CD4-positive, alpha-beta T cell treated with Interleukin-17A for 4 hours (primary cell): ENCODE measurements around the gene IGSF9.

Experiments
- DNase-seq: peaks from one replicate; pipeline ENCODE4 v3.0.0-alpha.2; 2020; ENCODE audit warnings: mixed read lengths

IGSF9 gene, protein sequence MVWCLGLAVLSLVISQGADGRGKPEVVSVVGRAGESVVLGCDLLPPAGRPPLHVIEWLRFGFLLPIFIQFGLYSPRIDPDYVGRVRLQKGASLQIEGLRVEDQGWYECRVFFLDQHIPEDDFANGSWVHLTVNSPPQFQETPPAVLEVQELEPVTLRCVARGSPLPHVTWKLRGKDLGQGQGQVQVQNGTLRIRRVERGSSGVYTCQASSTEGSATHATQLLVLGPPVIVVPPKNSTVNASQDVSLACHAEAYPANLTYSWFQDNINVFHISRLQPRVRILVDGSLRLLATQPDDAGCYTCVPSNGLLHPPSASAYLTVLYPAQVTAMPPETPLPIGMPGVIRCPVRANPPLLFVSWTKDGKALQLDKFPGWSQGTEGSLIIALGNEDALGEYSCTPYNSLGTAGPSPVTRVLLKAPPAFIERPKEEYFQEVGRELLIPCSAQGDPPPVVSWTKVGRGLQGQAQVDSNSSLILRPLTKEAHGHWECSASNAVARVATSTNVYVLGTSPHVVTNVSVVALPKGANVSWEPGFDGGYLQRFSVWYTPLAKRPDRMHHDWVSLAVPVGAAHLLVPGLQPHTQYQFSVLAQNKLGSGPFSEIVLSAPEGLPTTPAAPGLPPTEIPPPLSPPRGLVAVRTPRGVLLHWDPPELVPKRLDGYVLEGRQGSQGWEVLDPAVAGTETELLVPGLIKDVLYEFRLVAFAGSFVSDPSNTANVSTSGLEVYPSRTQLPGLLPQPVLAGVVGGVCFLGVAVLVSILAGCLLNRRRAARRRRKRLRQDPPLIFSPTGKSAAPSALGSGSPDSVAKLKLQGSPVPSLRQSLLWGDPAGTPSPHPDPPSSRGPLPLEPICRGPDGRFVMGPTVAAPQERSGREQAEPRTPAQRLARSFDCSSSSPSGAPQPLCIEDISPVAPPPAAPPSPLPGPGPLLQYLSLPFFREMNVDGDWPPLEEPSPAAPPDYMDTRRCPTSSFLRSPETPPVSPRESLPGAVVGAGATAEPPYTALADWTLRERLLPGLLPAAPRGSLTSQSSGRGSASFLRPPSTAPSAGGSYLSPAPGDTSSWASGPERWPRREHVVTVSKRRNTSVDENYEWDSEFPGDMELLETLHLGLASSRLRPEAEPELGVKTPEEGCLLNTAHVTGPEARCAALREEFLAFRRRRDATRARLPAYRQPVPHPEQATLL

DNA sequence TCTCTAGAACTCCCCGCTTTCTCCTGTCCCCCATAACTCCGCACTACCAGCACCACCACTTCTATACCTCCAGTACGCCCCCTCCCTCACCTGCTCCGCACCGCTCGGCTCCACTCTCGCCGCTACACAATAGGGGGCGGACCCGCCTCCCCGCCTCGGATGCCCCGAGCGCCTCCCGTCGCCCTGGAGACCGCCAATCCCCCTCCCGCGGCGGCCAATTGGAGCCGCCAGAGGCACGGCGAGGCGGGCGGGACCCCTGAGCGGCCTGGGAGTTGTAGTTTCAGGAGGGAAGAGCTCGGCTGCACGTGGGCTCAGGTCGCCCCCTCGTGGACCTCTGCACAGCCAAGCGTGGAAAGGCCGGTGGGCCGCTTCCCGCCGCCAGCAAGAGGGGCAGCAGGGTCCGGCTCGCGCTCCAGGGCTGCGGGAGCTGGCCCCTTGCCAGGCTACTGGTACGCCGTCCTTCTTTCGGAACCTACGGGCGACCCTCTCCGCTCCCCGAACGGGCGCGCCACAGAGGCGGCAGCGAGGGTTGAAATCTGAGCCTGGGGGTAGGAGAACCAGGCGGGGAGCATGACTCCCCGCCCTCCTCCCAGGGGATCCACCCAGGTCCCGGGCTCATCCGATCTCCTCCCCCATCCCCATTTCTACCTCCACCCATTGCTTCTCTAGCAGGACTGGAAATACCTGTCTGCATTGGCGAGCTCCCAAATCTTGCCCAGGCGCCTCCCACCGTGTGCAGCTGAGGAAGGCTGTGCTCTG, at the start of gene IGSF9:
IGSF9 (minus strand) TSS at position 131 of the 759 bp plus-strand sequence. CDS start 2,159 bp downstream, outside the sequence.
- DNase-seq = peak; percentile 89

DNA sequence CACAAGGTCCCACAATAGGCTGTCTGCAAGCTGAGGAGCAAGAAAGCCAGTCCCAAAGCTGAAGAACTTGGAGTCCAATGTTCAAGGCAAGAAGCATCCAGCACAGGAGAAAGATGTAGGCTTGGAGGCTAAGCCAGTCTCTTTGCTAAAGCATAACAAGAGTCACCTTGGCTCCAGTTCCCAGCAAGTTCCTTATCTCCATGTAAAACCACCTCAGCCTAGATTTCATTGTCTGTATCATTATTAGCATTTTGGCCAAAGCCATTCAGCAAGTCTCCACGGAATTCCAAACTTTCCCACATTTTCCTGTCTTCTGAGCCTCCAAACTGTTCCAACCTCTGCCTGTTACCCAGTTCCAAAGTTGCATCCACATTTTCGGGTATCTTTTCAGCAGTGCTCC, 49.5 kb upstream of the IGSF9 start:
- no peak for DNase-seq

DNA sequence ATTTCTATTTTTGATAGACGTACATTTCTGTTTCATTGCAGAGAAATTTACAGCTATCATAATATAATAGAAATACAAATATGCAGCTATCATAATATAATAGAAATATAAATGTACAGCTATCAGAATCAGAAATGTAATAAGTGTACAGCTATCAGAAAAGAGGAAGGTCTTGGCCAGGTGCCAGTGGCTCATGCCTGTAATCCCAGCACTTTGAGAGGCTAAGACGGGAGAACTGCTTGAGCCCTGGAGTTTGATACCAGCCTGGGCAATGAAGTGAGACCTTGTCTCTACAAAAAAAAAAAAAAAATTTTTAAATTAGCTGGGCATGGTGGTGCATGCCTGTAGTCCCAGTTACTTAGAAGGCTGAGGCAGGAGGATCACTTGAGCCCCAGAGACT, 48.5 kb upstream of the IGSF9 start:
- no peak for DNase-seq

DNA sequence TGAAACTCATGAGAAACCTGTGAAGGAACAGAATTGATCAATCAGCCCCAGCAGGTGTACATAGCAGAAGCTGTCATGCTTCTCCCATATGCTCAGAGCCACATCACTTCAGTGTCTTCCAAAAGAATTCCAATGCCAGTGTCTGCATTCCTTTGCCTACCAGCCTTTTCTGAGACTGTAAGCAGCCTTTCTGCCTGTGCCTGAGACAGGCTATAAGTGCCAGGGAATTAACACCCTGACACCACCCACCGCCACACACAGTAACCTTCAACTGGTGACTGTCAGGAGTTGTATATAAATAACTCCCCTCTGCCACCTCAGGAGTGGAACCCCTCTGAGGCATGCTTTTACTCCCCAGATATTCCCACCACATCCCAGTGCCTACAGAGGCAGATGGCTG, 46.7 kb upstream of the IGSF9 start:
- no peak for DNase-seq

DNA sequence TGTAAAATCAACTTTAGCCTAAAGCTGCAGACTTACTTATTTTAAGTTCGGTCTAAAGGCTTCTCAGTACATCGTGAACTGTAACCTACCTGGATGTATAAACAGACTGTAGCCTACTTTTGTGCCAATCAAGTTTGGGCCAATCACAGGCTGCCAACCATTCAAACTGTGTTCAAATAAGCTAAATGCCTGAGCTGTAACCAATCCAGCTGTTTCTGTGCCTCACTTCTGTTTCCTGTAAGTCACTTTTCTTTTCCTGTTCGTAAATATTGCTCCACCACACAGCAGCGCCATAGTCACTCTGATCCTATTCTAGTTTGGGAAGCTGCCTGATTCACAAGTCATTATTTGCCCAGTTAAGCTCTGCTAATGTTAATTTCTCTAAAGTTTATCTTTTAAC, 46.1 kb upstream of the IGSF9 start:
- no peak for DNase-seq

DNA sequence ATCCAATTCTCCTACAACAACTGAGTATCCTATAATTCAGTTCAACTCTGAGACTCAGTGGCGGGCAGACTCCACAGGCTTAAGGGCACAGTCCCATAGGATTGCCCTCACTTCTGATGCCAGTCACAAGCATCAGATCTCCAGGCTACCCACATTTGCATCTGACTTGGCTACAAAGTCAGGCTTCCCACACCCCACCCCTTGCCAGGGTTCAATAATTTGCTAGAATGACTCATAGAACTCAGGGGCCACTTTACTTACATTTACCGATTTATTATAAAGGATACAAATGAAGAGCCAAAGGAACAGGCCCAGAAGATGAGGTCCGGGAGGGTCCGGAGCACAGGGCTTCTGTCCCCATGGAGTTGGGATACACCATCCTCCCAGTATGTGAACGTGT, 44.6 kb upstream of the IGSF9 start:
- no peak for DNase-seq

DNA sequence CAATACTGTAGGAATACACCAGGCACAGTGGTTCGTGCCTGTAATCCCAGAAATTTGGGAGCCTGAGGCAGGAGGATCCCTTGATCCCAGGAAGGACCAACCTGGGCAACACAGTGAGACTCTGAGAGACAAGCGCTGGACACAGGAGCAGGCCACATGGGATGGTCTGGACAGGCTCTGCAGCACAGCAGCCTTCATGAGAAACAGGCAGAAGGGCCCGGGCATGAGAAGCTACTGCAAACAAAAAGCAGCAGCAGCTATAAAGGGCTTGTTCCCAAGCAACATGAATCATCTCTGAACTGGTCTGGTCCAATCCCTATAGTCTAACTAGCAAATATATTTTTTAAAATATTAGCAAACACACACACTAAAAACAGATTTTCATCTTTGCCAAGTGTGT, 44.2 kb upstream of the IGSF9 start:
- no peak for DNase-seq

DNA sequence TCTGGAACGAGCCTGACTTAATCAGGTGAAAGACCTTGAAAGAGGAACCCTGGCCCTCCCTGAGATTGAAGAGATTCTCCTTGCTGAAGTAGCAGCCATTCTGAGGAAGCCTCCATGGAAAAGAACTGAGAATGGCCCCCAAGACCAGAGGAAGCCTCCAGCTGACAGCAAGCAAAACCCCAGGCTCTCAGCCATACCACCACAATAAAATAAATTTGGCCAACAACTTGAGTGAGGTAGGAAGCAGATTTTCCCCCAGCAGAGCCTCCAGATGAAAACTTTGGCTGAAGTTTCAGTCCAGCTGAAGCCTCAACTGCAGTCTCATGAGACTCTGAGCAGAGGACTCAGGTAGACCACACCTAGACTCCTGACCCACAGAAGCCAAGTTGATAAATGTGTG, 42.6 kb upstream of the IGSF9 start:
- DNase-seq = no peak

DNA sequence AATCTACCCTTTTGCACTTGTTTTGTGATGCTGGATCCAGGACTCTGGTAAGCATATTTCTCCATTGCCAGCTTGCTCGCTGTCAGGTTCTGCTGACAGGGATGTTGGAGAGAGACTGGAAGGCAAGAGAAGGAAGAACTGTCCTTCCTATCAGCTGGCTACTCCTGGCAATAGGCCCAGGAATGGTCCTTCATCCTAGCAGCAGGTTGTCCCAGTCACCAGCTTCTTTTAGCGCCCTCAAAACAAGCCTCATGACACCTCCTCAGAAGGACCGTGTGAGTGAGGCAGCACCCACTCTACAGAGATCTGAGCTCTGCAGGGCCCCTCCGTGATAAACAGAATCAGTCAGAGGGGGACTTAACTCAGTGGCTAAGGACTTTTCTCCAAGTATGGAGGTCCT, 41.8 kb upstream of the IGSF9 start:
- DNase-seq = no peak

DNA sequence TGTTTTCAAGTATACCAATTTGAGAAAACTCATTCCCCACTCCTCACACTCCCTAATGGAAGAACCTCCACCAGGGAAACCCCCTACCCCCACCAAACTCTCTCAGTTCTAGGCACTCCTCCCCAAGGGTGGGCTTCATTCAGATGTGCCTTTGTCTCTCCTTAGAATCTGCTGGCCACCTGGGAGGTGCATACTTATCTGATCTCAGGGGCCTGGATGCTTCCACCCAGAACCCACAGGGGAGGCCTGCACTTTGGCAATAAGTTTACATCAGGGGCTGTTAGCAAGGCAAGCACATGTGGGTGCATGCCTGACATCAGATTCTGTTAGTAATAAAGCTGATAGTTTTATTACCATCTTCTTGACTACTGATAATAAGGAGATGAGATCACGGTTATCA, 41.1 kb upstream of the IGSF9 start:
- DNase-seq = no peak

DNA sequence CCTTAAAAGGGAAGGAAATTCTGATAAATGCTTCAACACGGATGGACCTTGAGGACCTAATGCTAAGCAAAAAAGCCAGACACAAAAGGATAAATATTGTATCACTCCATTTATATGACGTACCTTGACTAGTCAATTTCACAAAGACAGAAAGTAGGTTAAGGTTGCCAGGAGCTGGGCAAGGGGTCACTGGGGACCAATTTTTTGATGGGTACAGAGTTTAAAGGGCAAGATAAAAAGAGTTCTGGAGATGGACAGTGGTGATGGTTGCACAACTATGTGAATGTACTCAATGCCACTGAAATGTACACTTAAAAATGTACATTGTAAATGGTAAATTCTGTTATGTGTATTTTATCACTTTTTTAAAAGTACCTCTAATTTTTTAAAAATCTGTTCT, 40.7 kb upstream of the IGSF9 start:
- no peak for DNase-seq

DNA sequence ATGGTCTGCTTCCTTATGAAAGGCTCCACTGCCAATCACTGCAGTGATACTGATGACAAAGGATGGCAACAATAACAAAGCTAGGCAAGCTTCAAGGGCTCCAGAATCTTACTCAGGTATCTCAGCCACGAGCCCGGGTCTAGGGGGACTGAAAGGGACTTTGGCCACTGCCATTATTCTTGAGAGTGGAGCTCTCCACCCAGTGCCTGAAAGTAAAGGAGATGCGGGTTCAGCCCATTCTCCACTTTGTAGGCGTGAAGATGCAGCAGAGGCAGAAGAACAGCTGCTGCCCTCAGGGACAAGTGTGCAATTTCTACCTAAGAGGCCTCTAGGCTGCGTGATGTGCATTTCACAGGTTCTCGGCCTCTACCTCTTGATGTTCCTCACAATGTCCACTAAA, 40.1 kb upstream of the IGSF9 start:
- no peak for DNase-seq

DNA sequence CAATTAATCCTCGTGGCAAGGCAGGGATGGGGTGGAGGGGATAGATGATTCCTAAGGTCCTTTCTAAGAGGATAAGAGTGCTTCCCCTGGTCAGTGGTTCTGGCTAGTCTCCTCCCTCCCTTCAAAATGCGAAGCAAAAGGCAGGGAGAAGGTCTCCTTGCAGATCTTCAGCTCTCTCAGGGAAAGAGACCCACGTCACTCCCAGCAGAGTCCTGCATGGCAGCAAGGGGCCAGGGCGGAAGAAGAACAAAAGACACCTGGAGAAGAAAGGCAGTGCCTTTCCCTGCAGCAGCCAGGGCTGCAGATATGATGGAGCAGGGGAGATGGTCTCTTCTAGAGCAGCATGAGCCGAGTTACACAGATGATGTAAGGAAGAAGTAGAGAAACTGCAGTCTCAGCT, 38.3 kb upstream of the IGSF9 start:
- no peak for DNase-seq

DNA sequence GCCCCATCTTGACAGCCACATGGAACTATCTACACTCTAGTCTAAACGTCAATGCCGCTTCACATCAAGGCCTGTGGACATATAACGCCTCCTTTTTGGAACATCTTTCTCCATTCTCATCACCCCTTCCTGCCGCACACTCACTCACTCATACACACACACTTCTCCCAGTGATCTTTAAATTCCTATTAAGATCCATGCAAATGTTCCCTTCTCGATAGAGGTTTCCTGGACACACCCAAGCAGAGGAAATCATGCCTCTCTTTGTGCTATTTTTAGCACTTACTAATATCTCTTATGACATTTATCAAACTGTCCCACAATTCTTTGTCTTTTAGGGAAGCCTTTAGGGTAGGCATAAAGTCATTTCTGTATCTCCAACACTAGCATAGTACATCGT, 36.9 kb upstream of the IGSF9 start:
- DNase-seq = no peak

DNA sequence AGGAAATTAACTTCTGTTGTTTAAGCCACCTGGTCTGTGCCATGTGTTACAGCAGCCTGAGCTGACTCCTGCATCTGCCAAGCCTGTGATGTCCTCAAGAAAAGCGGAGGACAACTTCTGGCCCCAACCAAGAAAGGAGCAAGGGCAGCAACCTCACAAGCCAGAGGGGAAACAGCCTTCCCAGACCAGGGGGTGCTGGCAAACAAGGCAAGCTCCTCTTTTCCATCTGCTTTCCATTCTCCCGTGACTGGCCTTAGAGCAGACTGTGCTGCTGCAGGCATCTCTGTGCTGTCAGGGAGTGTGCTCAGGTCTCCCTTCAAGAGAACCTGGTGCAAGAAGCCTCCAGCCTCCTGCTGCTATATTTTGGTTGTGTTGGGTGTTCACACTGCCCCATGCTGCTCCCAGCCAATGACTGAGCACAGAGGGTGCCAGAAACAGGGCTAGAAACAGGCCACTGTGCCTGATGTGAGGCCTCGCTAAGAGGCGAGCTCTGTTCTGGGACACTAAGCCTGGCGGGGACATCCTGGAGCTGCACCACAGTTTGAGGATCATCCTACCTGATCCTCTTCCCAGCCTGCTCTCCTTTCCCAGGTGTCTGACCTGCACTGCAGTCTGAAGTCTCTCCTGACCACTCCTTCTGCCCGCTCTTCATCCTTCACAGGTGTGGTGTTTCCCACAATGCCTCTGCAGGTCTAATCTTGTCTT, 36.1 kb upstream of the IGSF9 start:
- DNase-seq = no peak

DNA sequence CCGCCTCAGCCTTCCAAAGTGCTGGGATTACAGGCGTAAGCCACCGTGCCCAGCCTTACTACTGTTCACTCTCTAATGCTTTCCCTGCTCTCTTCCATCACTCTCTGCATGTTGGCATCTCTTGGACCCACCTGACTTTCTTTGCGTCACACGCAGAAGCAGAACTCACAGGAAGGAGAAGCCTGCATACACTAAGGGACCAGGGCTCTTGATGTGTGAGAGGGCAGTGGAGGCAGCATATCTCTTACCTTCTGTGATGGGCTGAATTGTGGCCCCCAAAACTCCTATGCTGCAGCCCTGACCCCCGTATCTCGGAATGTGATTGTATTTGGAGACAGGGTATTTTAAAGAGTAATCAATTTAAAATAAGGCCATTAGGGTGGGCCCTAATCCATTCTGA, 35.4 kb upstream of the IGSF9 start:
- DNase-seq = no peak

DNA sequence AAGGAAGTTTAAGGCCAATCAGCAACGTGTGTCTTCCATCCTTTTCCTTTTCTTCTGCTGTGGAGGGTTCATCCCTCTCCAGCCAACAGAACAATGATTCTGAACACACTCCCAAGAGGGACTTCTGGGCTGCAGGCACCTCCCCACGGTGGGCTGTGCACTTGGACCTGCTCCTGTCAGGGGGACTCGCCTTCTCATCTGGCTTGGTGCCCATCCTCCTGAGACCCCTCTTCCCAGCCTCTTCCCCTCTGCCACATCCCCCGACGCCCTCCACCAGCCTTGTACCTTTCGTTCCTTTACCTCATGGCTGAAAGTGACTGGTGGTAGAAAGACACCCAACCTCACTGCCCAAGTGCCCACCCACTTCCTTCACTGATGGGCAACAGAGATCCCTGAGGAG, 34.7 kb upstream of the IGSF9 start:
- no peak for DNase-seq

DNA sequence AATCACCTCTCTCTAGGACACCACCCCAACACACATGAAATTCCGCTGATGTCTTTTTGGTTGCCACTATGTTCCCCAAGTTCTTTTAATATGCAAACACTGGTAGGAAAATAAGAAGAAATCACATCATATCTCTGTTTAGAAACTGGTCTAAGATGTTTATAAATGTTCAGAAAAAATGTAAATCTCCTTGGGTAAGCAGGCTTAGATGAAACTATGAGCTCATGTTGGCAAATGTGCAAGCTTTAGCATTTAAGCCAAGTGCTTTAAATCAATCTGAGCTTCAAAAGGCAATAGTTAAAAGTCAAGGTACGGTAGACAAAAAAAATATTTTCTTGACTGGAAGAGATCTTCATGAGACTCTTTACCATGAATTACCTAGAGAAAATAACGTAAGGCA, 33.8 kb upstream of the IGSF9 start:
- no peak for DNase-seq

DNA sequence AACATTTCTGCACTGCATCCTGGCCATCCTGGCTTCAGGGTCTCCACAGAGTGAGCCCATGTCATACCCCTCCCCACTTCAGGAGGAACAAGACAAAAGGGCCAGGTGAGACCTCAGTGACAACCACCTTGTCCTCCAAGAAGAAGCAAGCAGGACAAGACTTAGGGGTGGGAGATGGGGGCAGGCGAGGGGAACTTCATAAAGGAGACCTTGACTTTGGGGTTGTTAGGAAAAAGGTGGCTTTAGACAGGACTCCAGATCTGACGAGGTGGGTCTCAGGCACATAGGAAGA, 32.6 kb upstream of the IGSF9 start:
- no peak for DNase-seq

DNA sequence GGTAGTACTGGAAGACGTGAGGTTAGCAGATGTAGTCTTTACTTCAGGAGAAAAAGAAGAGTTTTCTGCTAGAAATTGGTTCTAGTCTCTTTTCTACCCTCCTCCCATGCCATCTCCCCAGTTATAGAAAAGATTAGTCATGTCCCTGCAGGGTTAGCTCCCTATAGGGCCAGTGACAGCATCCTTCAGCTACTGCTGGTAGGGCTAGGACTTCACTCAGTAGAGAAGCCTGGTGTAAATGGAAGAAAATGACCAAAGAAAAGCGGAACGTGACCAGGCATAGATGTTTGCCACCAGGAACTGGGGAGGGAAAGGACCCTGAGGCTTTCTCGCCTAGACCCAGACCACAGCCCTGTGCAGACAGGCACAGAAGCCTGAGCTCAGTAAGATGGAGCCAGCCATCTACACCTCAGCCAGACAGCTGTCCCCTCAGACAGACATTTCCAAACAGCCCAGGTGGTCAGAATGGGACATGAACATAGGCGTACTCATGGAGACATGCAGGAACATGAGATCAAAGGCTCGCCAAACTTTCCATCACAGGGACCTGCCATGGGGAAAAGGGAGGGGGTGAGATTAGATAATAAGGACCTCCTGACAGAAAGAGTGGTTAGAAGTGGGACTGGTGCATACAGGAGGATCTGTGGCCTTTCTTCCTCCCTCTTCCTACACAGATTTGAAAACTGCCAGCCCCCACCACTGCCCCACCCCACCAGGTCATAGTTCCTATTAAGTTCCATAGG, 32.1 kb upstream of the IGSF9 start:
- DNase-seq = no peak

DNA sequence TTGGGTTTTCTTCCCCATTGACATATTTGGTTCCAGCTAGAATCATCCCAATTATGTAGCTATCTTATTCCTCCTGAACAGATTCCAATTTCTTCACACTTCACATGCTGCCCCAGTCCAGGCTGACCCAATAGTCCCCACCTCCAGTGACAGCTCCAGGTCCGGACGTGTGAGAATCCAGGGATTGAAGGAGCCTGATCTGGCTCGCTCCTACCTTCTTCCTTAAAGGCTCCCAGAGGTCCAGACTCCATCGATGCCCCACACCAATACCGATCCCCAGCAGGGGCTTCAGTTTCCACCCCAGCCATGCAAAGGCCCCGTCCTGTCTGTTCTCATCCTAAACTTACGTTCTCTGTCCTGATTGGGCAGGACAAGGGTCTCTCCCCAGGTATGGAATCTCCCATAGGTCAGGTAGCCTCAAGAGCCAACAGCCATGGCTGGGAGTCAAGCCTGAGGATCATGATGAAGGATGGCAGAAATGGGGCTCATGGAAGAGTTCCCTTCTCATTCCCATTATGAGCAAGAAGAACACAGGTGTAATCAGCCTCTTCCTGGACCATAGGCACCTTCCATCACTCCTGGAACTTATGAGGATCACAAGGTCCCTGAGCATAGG, 29.0 kb upstream of the IGSF9 start:
- no peak for DNase-seq
